Liver (tissue), 9 donors: ENCODE results near the gene GAS2L3. TPM values are rescaled to one million over a fixed set of nuclear protein-coding genes. Genes with fewer than 3 reads are reported as not detected.

Experiments
- DNase-seq: peaks from one replicate; pipeline ENCODE4 v3.0.0-alpha.2; 2017; ENCODE audit warnings: low spot score
- H3K27ac ChIP-seq, 2 donors: one replicate each; pipeline ENCODE4 v1.7.0; 2013; ENCODE audit warnings: inconsistent platforms in 2 of 2, low read length in 2 of 2, control low read depth in 1 of 2, low read depth in 1 of 2, mild to moderate bottlenecking in 1 of 2
- H3K27me3 ChIP-seq, 4 donors: one replicate each; pipeline versions ENCODE4 v1.6.1 to v1.7.0; 2013; ENCODE audit warnings: low read length in 3 of 4, inconsistent platforms in 1 of 4, mild to moderate bottlenecking in 1 of 4, moderate library complexity in 1 of 4; ENCODE audit not compliant: control insufficient read depth in 4 of 4, insufficient read depth in 4 of 4
- H3K36me3 ChIP-seq, 4 donors: one replicate each; pipeline versions ENCODE4 v1.6.1 to v1.7.0; 2013; ENCODE audit warnings: low read length in 3 of 4, mild to moderate bottlenecking in 3 of 4, low read depth in 1 of 4, moderate library complexity in 1 of 4; ENCODE audit not compliant: control insufficient read depth in 4 of 4, insufficient read depth in 3 of 4
- H3K4me1 ChIP-seq, 4 donors: one replicate each; pipeline versions ENCODE4 v1.6.1 to v1.7.0; 2013; ENCODE audit warnings: low read length in 3 of 4, mild to moderate bottlenecking in 3 of 4, moderate library complexity in 1 of 4; ENCODE audit not compliant: control insufficient read depth in 4 of 4, insufficient read depth in 4 of 4
- H3K4me3 ChIP-seq, 3 donors: one replicate each; pipeline versions ENCODE4 v1.6.1 to v1.7.0; 2013; ENCODE audit warnings: low read length in 3 of 3, control low read depth in 1 of 3, low read depth in 1 of 3, mild to moderate bottlenecking in 1 of 3
- H3K9ac ChIP-seq, 2 donors: one replicate each; pipeline ENCODE4 v1.7.0; 2013; ENCODE audit warnings: low read length in 2 of 2, mild to moderate bottlenecking in 2 of 2, moderate library complexity in 2 of 2, control low read depth in 1 of 2, low read depth in 1 of 2
- H3K9me3 ChIP-seq, 4 donors: one replicate each; pipeline versions ENCODE4 v1.6.1 to v1.7.0; 2013; ENCODE audit warnings: low read length in 3 of 4; ENCODE audit not compliant: control insufficient read depth in 4 of 4
- EGR1 ChIP-seq, 2 donors: IDR thresholded peaks; 2 replicates each; pipeline ENCODE4 v1.6.1; 2016 to 2018; ENCODE audit warnings: antibody characterized with exemption in 2 of 2, low read depth in 2 of 2
- FOXA1 ChIP-seq: IDR thresholded peaks from 2 replicates; pipeline ENCODE4 v1.6.1; 2016; ENCODE audit warnings: antibody characterized with exemption
- FOXA2 ChIP-seq: IDR thresholded peaks from 2 replicates; pipeline ENCODE4 v1.6.1; 2016; ENCODE audit warnings: antibody characterized with exemption
- GABPA ChIP-seq, 2 donors: IDR thresholded peaks in 1 of 2; conservative IDR thresholded peaks in 1 of 2; 2 replicates each; pipeline ENCODE4 v1.6.1; 2016; ENCODE audit warnings: antibody characterized with exemption in 2 of 2, mild to moderate bottlenecking in 1 of 2, moderate library complexity in 1 of 2
- HNF4A ChIP-seq, 2 donors: conservative IDR thresholded peaks; 2 replicates each; pipeline ENCODE4 v1.6.1; 2016; ENCODE audit warnings: antibody characterized with exemption in 2 of 2, mild to moderate bottlenecking in 2 of 2
- HNF4G ChIP-seq: IDR thresholded peaks from 2 replicates; pipeline ENCODE4 v1.6.1; 2016; ENCODE audit warnings: antibody characterized with exemption
- JUND ChIP-seq, 2 donors: IDR thresholded peaks; 2 replicates each; pipeline ENCODE4 v1.6.1; 2016; ENCODE audit warnings: antibody characterized with exemption in 2 of 2
- NR2F2 ChIP-seq: IDR thresholded peaks from 2 replicates; pipeline ENCODE4 v1.6.1; 2016; ENCODE audit warnings: antibody characterized with exemption
- RAD21 ChIP-seq, 2 donors: IDR thresholded peaks; 2 replicates each; pipeline ENCODE4 v1.6.1; 2016; ENCODE audit warnings: antibody characterized with exemption in 2 of 2, mild to moderate bottlenecking in 2 of 2
- REST ChIP-seq: IDR thresholded peaks from 2 replicates; pipeline ENCODE4 v1.6.1; 2016; ENCODE audit warnings: antibody characterized with exemption, mild to moderate bottlenecking
- RXRA ChIP-seq, 2 donors: IDR thresholded peaks; 2 replicates each; pipeline ENCODE4 v1.6.1; 2017 to 2018; ENCODE audit warnings: antibody characterized with exemption in 2 of 2, mild to moderate bottlenecking in 1 of 2
- SP1 ChIP-seq: IDR thresholded peaks from 2 replicates; pipeline ENCODE4 v1.6.1; 2018; ENCODE audit warnings: antibody characterized with exemption, mild to moderate bottlenecking
- TAF1 ChIP-seq: conservative IDR thresholded peaks from 2 replicates; pipeline ENCODE4 v1.6.1; 2016; ENCODE audit warnings: antibody characterized with exemption, mild to moderate bottlenecking
- YY1 ChIP-seq: IDR thresholded peaks from 2 replicates; pipeline ENCODE4 v1.6.1; 2016; ENCODE audit warnings: antibody characterized with exemption, mild to moderate bottlenecking
- ZBTB33 ChIP-seq: IDR thresholded peaks from 2 replicates; pipeline ENCODE4 v1.6.1; 2016; ENCODE audit warnings: antibody characterized with exemption
- WGBS: extraction: QIAGEN DNeasy Blood & Tissue Kit; methylation state at CpG from one replicate; pipeline ENCODE4 v1.1.7; 2013; 5-methylcytosine and 5-hydroxymethylcytosine counted together
- polyA plus RNA-seq, 2 donors: library from polyadenylated mRNA; stranded (reverse) in 1 of 2; unstranded in 1 of 2; fragments of 200-250 nt in 1 of 2; fragments of >200 nt in 1 of 2; fragmentation: Nextera tagmentation in 1 of 2; extraction: Ambion mirVana in 1 of 2; gene quantifications; one replicate each; pipeline versions ENCODE4 v1.2.1 to v1.2.3, GENCODE V29; 2013 to 2015
- total RNA-seq, 2 donors: library from RNA; depleted of rRNA; stranded (reverse); fragments of >200 nt; gene quantifications; one replicate each; pipeline ENCODE4 v1.2.3, GENCODE V29; 2014
- TF ChIP-seq, protein P1 (sequence below): IDR thresholded peaks from 2 replicates; pipeline ENCODE4 v1.6.1; 2016; ENCODE audit warnings: antibody characterized with exemption
- TF ChIP-seq, protein P2 (sequence below): IDR thresholded peaks from 2 replicates; pipeline ENCODE4 v1.6.1; 2016; ENCODE audit warnings: antibody characterized with exemption
- TF ChIP-seq, protein P3 (sequence below): fragments of 150-350 bp; IDR thresholded peaks from 2 replicates; pipeline ENCODE4 v1.5.1; 2017; ENCODE audit warnings: improper control_type of control experiment, low read depth, low read length; ENCODE audit not compliant: missing input control
- donor health status: healthy.
- donor health status: healthy.
- donor health status: healthy.
- donor health status: healthy.
- donor health status: healthy.

Gene GAS2L3
- total and polyA plus RNA-seq, 4 donors, result 0.76 to 17.6 (median 2.4) TPM

- H3K27ac ChIP-seq, result peak overlapping the region; percentile 68 to 70
Observed at GRCh38 chr12:100555722-100556121, 17.8 kb upstream of the GAS2L3 start.

More at GRCh38 chr12:100555722-100556121, 17.8 kb upstream of the GAS2L3 start:
- H3K36me3 ChIP-seq, result peaks cover 5 to 29% (median 15%) of the 10 kb centered on the region in 4 donors
- H3K9me3 ChIP-seq, result no peaks in the 10 kb centered on the region
- H3K4me3 ChIP-seq, result no peak overlapping the region
- TF ChIP-seq ZBTB33 (peak; percentile 69), HNF4A (conservative IDR thresholded peaks at IDR 0.05) (peak; percentile 98 to 99), RAD21 (IDR thresholded peaks at IDR 0.05) (peak; percentile 42 to 48), FOXA2 (peak; percentile 54), SP1 (peak; percentile 89), HNF4G (peak; percentile 83), RXRA (IDR thresholded peaks at IDR 0.05) (peak; percentile 92 to 93), NR2F2 (peak; percentile 71), JUND (IDR thresholded peaks at IDR 0.05) (peak; percentile 89 to 90), TAF1 (peak; percentile 37), EGR1 (IDR thresholded peaks at IDR 0.05; ENCODE audit: low read depth in 2 of 2) (peak in 1 of 2 donors; percentile 79), YY1 (peak; percentile 54), REST (peak; percentile 32), GABPA (IDR thresholded peaks at IDR 0.05 in 1 of 2, conservative IDR thresholded peaks at IDR 0.05 in 1 of 2) (peak in 1 of 2 donors; percentile 42), FOXA1 (no peak)
- TF ChIP-seq, protein P1, sequence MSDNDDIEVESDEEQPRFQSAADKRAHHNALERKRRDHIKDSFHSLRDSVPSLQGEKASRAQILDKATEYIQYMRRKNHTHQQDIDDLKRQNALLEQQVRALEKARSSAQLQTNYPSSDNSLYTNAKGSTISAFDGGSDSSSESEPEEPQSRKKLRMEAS, result peak; percentile 90
- TF ChIP-seq, protein P2, sequence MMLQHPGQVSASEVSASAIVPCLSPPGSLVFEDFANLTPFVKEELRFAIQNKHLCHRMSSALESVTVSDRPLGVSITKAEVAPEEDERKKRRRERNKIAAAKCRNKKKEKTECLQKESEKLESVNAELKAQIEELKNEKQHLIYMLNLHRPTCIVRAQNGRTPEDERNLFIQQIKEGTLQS, result peak; percentile 92
- TF ChIP-seq, protein P3, sequence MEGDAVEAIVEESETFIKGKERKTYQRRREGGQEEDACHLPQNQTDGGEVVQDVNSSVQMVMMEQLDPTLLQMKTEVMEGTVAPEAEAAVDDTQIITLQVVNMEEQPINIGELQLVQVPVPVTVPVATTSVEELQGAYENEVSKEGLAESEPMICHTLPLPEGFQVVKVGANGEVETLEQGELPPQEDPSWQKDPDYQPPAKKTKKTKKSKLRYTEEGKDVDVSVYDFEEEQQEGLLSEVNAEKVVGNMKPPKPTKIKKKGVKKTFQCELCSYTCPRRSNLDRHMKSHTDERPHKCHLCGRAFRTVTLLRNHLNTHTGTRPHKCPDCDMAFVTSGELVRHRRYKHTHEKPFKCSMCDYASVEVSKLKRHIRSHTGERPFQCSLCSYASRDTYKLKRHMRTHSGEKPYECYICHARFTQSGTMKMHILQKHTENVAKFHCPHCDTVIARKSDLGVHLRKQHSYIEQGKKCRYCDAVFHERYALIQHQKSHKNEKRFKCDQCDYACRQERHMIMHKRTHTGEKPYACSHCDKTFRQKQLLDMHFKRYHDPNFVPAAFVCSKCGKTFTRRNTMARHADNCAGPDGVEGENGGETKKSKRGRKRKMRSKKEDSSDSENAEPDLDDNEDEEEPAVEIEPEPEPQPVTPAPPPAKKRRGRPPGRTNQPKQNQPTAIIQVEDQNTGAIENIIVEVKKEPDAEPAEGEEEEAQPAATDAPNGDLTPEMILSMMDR, result no peak
- DNase-seq, result no peak
- no peaks in the 10 kb centered on the region for H3K27me3 ChIP-seq
- 25% methylated on average over 2 of the region's 2 CpGs for WGBS
- peaks cover 0 to 45% (median 43%) of the 10 kb centered on the region in 4 donors for H3K4me1 ChIP-seq
- H3K9ac ChIP-seq, result peak overlapping the region in 1 of 2 donors; percentile 57
